A673 (cell line): ENCODE results near the gene ZDHHC11B.
"Not testable (repeated sequence)": the region's sequence is repeated elsewhere in the genome, so short reads cannot be mapped to it uniquely, and the experiment has no call there.

Experiments
- CTCF ChIP-seq: fragments of 300-800, 200-600 bp; sonication (generic); conservative IDR thresholded peaks from 2 replicates; pipeline ENCODE4 v1.5.1; 2017; ENCODE audit warnings: low read depth, mild to moderate bottlenecking, antibody characterized with exemption, low read length, moderate library complexity, mixed read lengths
- EZH2 ChIP-seq: fragments of 200-600 bp; sonication (generic); IDR thresholded peaks from 2 replicates; pipeline ENCODE4 v1.6.1; 2017; ENCODE audit warnings: borderline replicate concordance, low read depth, mild to moderate bottlenecking, mixed read lengths, antibody characterized with exemption, low read length; ENCODE audit not compliant: poor library complexity, severe bottlenecking

GRCh38 chr5:828194-828593, 43.7 kb upstream of the ZDHHC11B start:
- not testable (repeated sequence) for TF ChIP-seq EZH2, CTCF
